AG04450 (cell line): Measurements from ENCODE around the gene ZNF736. TPM values are rescaled to one million over a fixed set of nuclear protein-coding genes. Genes with fewer than 3 reads are reported as not detected.

Experiments
- CTCF ChIA-PET: fragments of 300-600, 350-600 bp; formaldehyde crosslinking; extraction: SDS; loops from one replicate; lab custom pipeline; 2022; ENCODE audit warnings: antibody characterized with exemption, inconsistent platforms; lab: Charles Lee
- POLR2A ChIA-PET: fragments of 350-600 bp; formaldehyde crosslinking; extraction: SDS; loops from one replicate; lab custom pipeline; 2021; ENCODE audit warnings: antibody characterized with exemption, inconsistent platforms; lab: Yijun Ruan, JAX
- DNase-seq: peaks from one replicate; pipeline ENCODE4 v3.0.0-alpha.2; 2011; ENCODE audit warnings: low read depth, low spot score
- H3K27ac ChIP-seq: one replicate; pipeline ENCODE4 v1.5.1; 2012; ENCODE audit warnings: low read depth, low read length, control low read depth
- H3K27me3 ChIP-seq: one replicate; pipeline ENCODE4 v1.6.0; 2012; ENCODE audit warnings: low read length; ENCODE audit not compliant: control insufficient read depth, insufficient read depth
- H3K4me3 ChIP-seq: 2 replicates; pipeline ENCODE4 v1.5.1; 2011; ENCODE audit warnings: mild to moderate bottlenecking, low read depth, low read length, control low read depth
- H3K9me3 ChIP-seq: 2 replicates; pipeline ENCODE4 v1.5.1; 2012; ENCODE audit warnings: low read length; ENCODE audit not compliant: control insufficient read depth, insufficient read depth
- polyA plus RNA-seq: library from polyadenylated mRNA; depleted of rRNA; stranded (reverse); fragments of >200 nt; gene quantifications from 2 replicates; pipeline ENCODE4 v1.2.3, GENCODE V29; 2011; rRNA removed
- TF ChIP-seq, protein P1 (sequence below): IDR thresholded peaks from 2 replicates; pipeline ENCODE4 v1.5.1; 2011; ENCODE audit warnings: low read depth, low read length, control low read depth, inconsistent platforms

The ZNF736 gene
- polyA plus RNA-seq, 1 experiment = 5.1 TPM

DNA sequence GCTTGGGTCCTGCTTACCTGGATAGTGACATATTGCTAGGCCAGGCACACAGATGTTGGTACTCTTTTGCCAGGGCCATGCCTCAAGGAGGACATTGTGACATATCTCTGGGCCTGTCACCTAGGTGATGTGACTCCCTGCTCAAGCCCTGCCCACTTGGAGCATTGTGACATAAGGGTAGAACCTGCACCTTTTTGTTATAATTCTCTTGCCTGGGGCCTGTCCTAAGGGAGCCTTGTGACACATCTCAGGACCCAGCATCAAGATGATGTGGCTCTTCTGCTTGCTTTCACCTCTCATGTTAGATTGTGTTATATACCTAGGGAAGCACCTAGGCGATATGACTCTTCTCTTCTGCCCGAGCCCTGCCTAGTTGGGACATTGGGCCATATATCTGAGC is 57.4 kb downstream of the ZNF736 start:
- H3K27me3 ChIP-seq = no peaks in the 10 kb centered on the region
- no peak overlapping the region for H3K4me3 ChIP-seq
- TF ChIP-seq, protein P1, sequence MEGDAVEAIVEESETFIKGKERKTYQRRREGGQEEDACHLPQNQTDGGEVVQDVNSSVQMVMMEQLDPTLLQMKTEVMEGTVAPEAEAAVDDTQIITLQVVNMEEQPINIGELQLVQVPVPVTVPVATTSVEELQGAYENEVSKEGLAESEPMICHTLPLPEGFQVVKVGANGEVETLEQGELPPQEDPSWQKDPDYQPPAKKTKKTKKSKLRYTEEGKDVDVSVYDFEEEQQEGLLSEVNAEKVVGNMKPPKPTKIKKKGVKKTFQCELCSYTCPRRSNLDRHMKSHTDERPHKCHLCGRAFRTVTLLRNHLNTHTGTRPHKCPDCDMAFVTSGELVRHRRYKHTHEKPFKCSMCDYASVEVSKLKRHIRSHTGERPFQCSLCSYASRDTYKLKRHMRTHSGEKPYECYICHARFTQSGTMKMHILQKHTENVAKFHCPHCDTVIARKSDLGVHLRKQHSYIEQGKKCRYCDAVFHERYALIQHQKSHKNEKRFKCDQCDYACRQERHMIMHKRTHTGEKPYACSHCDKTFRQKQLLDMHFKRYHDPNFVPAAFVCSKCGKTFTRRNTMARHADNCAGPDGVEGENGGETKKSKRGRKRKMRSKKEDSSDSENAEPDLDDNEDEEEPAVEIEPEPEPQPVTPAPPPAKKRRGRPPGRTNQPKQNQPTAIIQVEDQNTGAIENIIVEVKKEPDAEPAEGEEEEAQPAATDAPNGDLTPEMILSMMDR = no peak
- DNase-seq = no peak
- no peak overlapping the region for H3K27ac ChIP-seq
- POLR2A ChIA-PET = no interaction called here
- peaks cover 9% of the 10 kb centered on the region for H3K9me3 ChIP-seq
- CTCF ChIA-PET = no interaction called here

DNA sequence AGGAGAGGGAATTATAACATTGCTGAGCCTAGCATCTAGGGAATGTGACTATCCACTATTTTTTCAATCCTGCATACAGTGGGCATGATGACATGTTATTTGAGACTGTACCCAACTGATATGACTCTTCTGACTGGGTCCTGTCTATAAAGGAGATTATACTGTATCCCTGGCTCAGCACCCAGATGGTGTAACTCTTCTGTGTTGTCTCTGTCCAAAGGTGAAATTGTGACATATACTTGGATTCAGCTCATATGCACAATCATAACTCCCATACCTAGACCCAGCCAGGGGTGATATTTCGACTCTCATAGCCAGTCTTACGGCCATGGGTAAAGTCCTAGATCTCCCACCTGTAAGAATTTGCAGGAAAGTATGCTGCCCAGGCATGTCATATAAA is 59.3 kb downstream of the ZNF736 start:
- DNase-seq = no peak
- ChIA-PET POLR2A (no interaction called here), CTCF (no interaction called here)
- H3K27me3 ChIP-seq = no peaks in the 10 kb centered on the region
- peaks cover 9% of the 10 kb centered on the region for H3K9me3 ChIP-seq
- no peak overlapping the region for H3K27ac ChIP-seq
- TF ChIP-seq, protein P1 = no peak
- no peak overlapping the region for H3K4me3 ChIP-seq

DNA sequence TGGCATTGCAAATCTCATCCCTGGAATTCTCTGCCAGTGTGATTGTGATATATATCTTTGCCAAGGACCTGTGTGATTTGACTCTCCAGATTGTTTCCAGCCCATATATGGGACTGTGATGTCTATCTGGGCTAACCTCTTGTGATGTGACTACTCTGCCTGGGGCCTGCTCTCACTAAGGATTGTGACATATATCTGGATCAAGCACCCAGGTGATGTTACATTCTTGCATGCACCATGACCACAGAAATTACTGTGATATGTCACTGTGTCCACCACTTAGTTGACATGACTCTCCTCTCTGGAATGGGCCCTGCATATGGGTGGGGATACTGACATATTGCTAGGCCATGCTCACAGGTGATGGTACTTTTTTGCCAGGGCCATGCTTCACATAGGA is 86.6 kb downstream of the ZNF736 start:
- Histone ChIP-seq H3K27ac (no peak overlapping the region), H3K4me3 (no peak overlapping the region), H3K27me3 (no peaks in the 10 kb centered on the region), H3K9me3 (peaks cover 22% of the 10 kb centered on the region)
- TF ChIP-seq, protein P1 = no peak
- DNase-seq = no peak
- POLR2A ChIA-PET = no interaction called here
- CTCF ChIA-PET = no interaction called here

Other genes with a start within 250 kb of the ZNF736 start
- not detected in 2 replicates for gene ZNF735, start 106.8 kb upstream of the ZNF736 start, polyA plus RNA-seq
- gene ZNF679, start 85.5 kb upstream of the ZNF736 start, polyA plus RNA-seq = not detected in 2 replicates
- 1.8 and 2.9 TPM in 2 replicates for gene ZNF680, start 249.1 kb downstream of the ZNF736 start, polyA plus RNA-seq